GM12801 (cell line): ENCODE data around the gene TEX26.

ENCODE experiments used
- TF ChIP-seq, protein P1 (sequence below): IDR thresholded peaks from one replicate; pipeline ENCODE4 v1.5.1; 2011; ENCODE audit warnings: control low read depth; ENCODE audit not compliant: insufficient read length; ENCODE audit errors: extremely low read depth

Gene TEX26

DNA sequence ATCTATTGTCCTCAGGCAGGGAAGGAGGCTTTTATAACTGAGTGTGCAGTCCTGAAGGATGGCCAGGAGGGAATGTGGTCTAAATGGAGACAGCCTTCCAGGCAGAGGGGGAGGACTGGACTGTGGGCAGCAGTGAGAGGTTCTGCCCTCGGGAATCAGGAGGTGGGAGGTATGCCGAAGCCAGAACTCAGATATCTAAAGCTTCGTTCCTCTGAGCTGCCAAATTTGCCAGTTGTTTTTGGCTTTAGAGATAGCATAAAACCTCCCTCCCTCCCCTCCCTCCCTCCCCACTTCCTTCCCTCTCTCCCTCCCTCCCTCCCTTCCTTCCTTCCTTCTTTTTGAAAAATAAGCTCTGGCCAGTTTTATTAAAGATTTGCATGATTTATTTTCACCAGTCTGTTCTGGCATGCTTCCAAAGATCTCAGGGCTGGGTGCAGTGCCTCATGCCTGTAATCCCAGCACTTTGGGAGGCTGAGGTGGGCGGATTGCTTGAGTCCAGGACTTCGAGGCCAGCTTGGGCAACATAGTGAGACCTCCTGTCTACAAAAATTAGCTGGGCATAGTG is 24.0 kb upstream of the TEX26 start:
- TF ChIP-seq, protein P1, sequence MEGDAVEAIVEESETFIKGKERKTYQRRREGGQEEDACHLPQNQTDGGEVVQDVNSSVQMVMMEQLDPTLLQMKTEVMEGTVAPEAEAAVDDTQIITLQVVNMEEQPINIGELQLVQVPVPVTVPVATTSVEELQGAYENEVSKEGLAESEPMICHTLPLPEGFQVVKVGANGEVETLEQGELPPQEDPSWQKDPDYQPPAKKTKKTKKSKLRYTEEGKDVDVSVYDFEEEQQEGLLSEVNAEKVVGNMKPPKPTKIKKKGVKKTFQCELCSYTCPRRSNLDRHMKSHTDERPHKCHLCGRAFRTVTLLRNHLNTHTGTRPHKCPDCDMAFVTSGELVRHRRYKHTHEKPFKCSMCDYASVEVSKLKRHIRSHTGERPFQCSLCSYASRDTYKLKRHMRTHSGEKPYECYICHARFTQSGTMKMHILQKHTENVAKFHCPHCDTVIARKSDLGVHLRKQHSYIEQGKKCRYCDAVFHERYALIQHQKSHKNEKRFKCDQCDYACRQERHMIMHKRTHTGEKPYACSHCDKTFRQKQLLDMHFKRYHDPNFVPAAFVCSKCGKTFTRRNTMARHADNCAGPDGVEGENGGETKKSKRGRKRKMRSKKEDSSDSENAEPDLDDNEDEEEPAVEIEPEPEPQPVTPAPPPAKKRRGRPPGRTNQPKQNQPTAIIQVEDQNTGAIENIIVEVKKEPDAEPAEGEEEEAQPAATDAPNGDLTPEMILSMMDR = no peak

DNA sequence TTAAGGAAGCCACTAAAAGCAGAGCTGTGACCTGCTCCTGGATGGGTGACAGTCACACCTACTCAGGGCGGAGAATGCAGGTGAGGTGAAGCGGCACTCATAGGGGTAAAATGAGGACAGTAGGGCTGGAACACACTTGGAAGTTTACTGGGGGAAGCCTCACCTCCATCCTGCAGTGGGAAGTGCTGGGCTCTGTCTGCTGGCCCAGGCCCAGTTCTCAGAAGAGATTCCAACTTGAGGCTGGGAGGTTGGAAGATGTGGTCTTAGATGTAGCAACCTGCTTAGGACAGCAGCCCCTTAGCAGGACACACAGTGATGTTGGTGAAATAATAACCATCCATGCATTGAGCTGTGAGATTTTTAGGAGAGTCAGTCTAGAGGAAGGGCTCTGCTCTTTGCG is 21.8 kb upstream of the TEX26 start:
- TF ChIP-seq, protein P1 = no peak

DNA sequence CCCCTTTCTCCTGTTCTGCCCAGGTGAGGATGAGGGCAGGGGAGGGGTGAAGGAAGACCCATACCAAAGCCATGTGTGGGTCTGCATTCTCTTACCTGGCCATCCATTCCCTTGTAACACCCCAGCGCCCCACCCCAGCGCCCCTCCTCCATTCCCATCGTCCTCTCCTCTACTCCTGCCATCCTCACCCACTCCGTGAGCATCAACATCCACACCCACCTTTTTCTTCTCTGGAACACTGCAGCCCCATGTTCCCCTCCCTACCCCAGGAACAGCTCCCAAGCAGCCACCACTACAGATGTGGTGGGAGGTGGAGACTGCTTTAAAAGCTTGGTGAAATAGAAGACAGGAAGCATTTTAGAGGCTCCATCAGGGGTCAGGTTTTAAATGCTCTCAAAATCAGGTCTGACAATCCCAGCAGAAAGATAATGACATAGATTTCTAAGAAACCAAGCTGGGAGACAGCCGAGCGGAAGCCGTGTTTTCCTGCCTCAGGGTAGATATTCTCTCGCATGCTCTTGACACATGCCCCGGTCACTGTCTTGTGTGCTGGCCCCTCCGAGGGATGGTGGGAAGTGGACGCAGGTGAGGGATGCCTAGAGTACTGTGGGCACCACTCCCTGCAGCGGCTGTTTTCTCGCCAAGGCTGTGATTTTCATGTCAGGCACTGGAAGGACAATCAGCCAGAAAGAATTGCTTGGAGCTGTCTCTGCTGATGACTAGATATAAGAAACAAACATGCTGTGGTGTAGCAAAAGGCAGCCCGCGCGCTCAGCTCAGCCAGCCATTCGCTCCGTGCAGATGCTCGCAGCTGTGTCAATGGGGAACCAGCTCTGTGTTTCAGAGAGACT is 16.5 kb upstream of the TEX26 start:
- TF ChIP-seq, protein P1 = no peak

DNA sequence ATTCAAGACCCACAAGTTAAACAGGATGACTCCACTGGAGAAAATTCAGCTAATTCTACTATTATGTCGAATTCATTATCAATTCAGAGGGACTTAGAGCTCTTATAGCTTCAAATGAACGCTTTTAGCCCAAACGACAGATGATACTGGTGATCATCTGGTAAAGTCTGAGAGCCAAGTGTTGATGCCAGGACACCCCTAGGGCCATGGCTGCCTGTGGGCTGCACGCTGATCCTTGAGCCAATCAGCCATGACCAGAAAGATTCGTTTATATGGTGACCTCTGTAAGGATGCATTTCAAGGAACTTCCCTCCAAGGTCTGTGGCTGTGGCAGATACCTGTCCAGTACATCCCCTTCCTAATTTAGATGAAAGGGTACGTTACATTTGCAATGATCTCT is 15.5 kb upstream of the TEX26 start:
- TF ChIP-seq, protein P1 = no peak

DNA sequence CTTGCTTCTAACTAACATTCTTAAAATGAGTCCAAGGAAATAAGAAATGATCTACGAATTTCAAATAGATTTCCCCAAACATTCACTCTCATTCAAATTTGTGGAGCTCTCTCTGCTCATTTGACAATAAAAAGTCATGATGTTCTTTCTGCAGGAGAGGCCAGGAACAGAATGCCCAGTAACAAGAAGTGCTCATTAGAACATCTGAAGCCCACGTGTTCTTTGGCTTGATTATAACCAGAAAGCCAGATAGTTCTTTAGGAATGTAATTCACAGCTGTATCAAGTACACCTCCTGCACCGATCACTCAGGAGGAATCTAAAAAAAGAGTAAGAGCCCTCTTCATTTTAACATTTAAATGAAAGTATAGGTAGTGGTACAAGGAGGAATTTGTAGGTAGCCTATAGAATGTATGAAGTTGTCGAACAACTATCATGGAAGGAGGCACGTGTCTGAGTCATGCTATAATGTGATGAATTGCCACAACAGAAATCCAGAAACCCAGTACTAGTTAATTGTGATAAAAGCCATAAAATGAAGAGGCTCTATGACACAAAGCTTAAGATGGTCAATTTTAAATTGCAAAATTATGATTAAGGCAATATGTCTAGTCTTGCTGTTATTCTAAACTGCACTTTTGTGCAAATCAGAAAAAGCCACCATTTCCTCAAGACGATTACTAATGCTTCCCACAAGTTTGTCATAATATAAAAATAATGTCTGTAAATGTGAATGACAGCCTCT is 13.6 kb upstream of the TEX26 start:
- TF ChIP-seq, protein P1 = no peak

GRCh38 chr13:30920162-30920909 is 12.1 kb upstream of the TEX26 start:
- TF ChIP-seq, protein P1 = no peak

DNA sequence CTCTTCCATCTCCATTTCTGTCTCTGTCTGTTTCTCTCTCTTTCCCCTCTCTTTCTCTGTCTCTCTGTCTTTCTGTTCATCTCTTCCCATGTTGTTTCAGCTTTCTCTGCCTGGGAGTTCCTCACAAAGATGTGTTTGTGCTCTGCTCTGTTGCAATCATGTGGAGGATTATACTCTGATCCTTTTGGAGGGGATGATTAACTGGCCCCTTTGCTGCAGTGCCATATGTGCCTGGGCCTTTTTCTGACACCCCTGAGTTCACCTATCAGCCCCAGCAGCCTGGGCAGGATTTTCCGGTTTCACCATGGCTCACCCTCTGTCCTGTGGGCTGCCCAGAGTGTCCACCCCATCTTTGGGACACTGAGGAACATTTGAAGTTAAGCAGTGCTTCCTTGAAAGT is 9.0 kb upstream of the TEX26 start:
- TF ChIP-seq, protein P1 = no peak
